SK-N-SH (cell line): ENCODE measurements around the gene GPR152. TPM values are rescaled to one million over a fixed set of nuclear protein-coding genes. Genes with fewer than 3 reads are reported as not detected.

Source experiments
- CTCF ChIA-PET: fragments of 300-600, 350-600 bp; formaldehyde crosslinking; extraction: SDS; loops from one replicate; lab custom pipeline; 2021; lab: Yijun Ruan, JAX
- POLR2A ChIA-PET: fragments of 350-600 bp; sonication (Branson Sonifier 250); formaldehyde crosslinking; extraction: SDS; loops from one replicate; lab custom pipeline; 2020; ENCODE audit warnings: antibody characterized with exemption, inconsistent platforms; lab: Yijun Ruan, JAX
- DNase-seq: peaks from one replicate; pipeline ENCODE4 v3.0.0; 2012
- H2AFZ ChIP-seq: fragments of 200-600 bp; sonication (generic); 2 replicates; pipeline ENCODE4 v1.8.1; 2016; ENCODE audit warnings: antibody characterized with exemption, mild to moderate bottlenecking, low read depth
- H3F3A ChIP-seq: fragments of 200-600 bp; sonication (generic); replicated peaks from 2 replicates; pipeline ENCODE3; 2016; ENCODE audit warnings: antibody characterized with exemption, mild to moderate bottlenecking; ENCODE audit not compliant: insufficient read depth
- H3K27ac ChIP-seq, 2 experiments: fragments of 200-500 bp in 1 of 2; fragments of 200-600 bp in 1 of 2; sonication (Bioruptor generic) in 1 of 2; sonication (generic), shearing (Covaris generic) in 1 of 2; 2 replicates each; pipeline versions ENCODE4 v1.5.1 to v1.6.1; 2014 to 2016; ENCODE audit warnings: low read depth in 2 of 2, inconsistent platforms in 1 of 2, low read length in 1 of 2, mild to moderate bottlenecking in 1 of 2, mixed read lengths in 1 of 2
- H3K27me3 ChIP-seq: fragments of 200-600 bp; sonication (generic), shearing (Covaris generic); 2 replicates; pipeline ENCODE4 v1.6.1; 2016; ENCODE audit warnings: mixed run types; ENCODE audit not compliant: insufficient read depth
- H3K36me3 ChIP-seq, 2 experiments: fragments of 200-500 bp in 1 of 2; fragments of 200-600 bp in 1 of 2; sonication (Bioruptor generic) in 1 of 2; sonication (generic) in 1 of 2; replicated peaks in 1 of 2; 2 replicates each; pipeline versions ENCODE3 to v1.5.1; 2014 to 2016; ENCODE audit warnings: low read length in 1 of 2, mild to moderate bottlenecking in 1 of 2; ENCODE audit not compliant: insufficient read depth in 2 of 2, control insufficient read depth in 1 of 2
- H3K4me1 ChIP-seq, 2 experiments: fragments of 200-500 bp in 1 of 2; fragments of 200-600 bp in 1 of 2; sonication (Bioruptor generic) in 1 of 2; sonication (generic), shearing (Covaris generic) in 1 of 2; 2 replicates each; pipeline versions ENCODE4 v1.5.1 to v1.6.1; 2014 to 2016; ENCODE audit warnings: low read depth in 1 of 2, low read length in 1 of 2, mixed run types in 1 of 2; ENCODE audit not compliant: insufficient read depth in 2 of 2, control insufficient read depth in 1 of 2
- H3K4me2 ChIP-seq: fragments of 200-600 bp; sonication (generic), shearing (Covaris generic); 2 replicates; pipeline ENCODE4 v1.6.1; 2017; ENCODE audit warnings: mixed run types
- H3K4me3 ChIP-seq, 2 experiments: fragments of 200-500 bp in 1 of 2; fragments of 200-600 bp in 1 of 2; sonication (Bioruptor generic) in 1 of 2; sonication (generic), shearing (Covaris generic) in 1 of 2; 2 replicates each; pipeline versions ENCODE4 v1.5.1 to v1.8.1; 2014 to 2016; ENCODE audit warnings: low read depth in 2 of 2, inconsistent platforms in 1 of 2, low read length in 1 of 2, mild to moderate bottlenecking in 1 of 2, mixed read lengths in 1 of 2, moderate library complexity in 1 of 2
- H3K79me2 ChIP-seq: fragments of 200-600 bp; sonication (generic); 2 replicates; pipeline ENCODE4 v1.8.1; 2017; ENCODE audit warnings: mild to moderate bottlenecking; ENCODE audit not compliant: insufficient read depth
- H3K9ac ChIP-seq: fragments of 200-600 bp; sonication (generic); 2 replicates; pipeline ENCODE4 v1.6.1; 2017; ENCODE audit warnings: mixed run types
- H3K9me2 ChIP-seq: fragments of 200-600 bp; sonication (generic); 2 replicates; pipeline ENCODE4 v1.6.1; 2017; ENCODE audit warnings: mixed run types
- H3K9me3 ChIP-seq: fragments of 200-600 bp; sonication (generic); 2 replicates; pipeline ENCODE4 v1.6.1; 2017; ENCODE audit warnings: mixed run types, mild to moderate bottlenecking, moderate library complexity
- H4K20me1 ChIP-seq: fragments of 200-600 bp; sonication (generic); 2 replicates; pipeline ENCODE4 v1.6.1; 2017; ENCODE audit warnings: mild to moderate bottlenecking, mixed run types; ENCODE audit not compliant: insufficient read depth
- CHD2 ChIP-seq: fragments of 150-350 bp; IDR thresholded peaks from 2 replicates; pipeline ENCODE4 v1.6.1; 2018; ENCODE audit warnings: low read length; ENCODE audit not compliant: partially characterized antibody
- EZH2phosphoT487 ChIP-seq: fragments of 200-600 bp; sonication (generic); IDR thresholded peaks from 2 replicates; pipeline ENCODE4 v1.6.1; 2017; ENCODE audit warnings: low read depth, mixed run types, mild to moderate bottlenecking, antibody characterized with exemption, moderate library complexity, borderline replicate concordance
- FOXM1 ChIP-seq: IDR thresholded peaks from 2 replicates; pipeline ENCODE4 v1.4.0; 2012; ENCODE audit warnings: low read depth, mild to moderate bottlenecking
- IRF3 ChIP-seq: fragments of 150-350 bp; IDR thresholded peaks from 2 replicates; pipeline ENCODE4 v1.6.1; 2016; ENCODE audit warnings: mild to moderate bottlenecking, low read depth, low read length
- MEF2A ChIP-seq: IDR thresholded peaks from 2 replicates; pipeline ENCODE4 v1.4.0; 2012; ENCODE audit warnings: low read depth, borderline replicate concordance
- MXI1 ChIP-seq: IDR thresholded peaks from 2 replicates; pipeline ENCODE4 v1.6.1; 2012; ENCODE audit warnings: mild to moderate bottlenecking, low read depth, low read length, improper control_type of control experiment
- NRF1 ChIP-seq: IDR thresholded peaks from 2 replicates; pipeline ENCODE4 v1.6.1; 2012; ENCODE audit warnings: low read depth, mild to moderate bottlenecking, low read length
- RCOR1 ChIP-seq: fragments of 150-350 bp; IDR thresholded peaks from 2 replicates; pipeline ENCODE4 v1.6.1; 2017; ENCODE audit warnings: antibody characterized with exemption, low read length
- REST ChIP-seq: IDR thresholded peaks from 2 replicates; pipeline ENCODE4 v1.6.1; 2012; ENCODE audit warnings: mild to moderate bottlenecking, low read depth, low read length, moderate library complexity
- RXRA ChIP-seq: IDR thresholded peaks from 2 replicates; pipeline ENCODE4 v1.4.0; 2012; ENCODE audit warnings: low read depth, mild to moderate bottlenecking, borderline replicate concordance
- SMC3 ChIP-seq: IDR thresholded peaks from 2 replicates; pipeline ENCODE4 v1.6.1; 2012; ENCODE audit warnings: low read depth, low read length, improper control_type of control experiment
- USF1 ChIP-seq: IDR thresholded peaks from 2 replicates; pipeline ENCODE4 v1.4.0; 2012; ENCODE audit warnings: low read depth, borderline replicate concordance
- ZBTB33 ChIP-seq: IDR thresholded peaks from 2 replicates; pipeline ENCODE4 v1.4.0; 2012; ENCODE audit warnings: low read depth, borderline replicate concordance
- WGBS: methylation state at CpG from one replicate; pipeline ENCODE4 v1.1.6; 2017; ENCODE audit warnings: low lambda C conversion rate; 5-methylcytosine and 5-hydroxymethylcytosine counted together
- polyA plus RNA-seq, 3 experiments: library from polyadenylated mRNA; depleted of rRNA; stranded (reverse); fragments of >200 nt; gene quantifications; 2 replicates each; pipeline ENCODE4 v1.2.3, GENCODE V29; 2012

The GPR152 gene
- polyA plus RNA-seq, 1 of the 3 experiments (the other 2 are of a cell fraction): not detected

- Histone ChIP-seq H3K9me2 (no peaks in the 10 kb centered on the region), H3K4me2 (no peak overlapping the region), H4K20me1 (no peaks in the 10 kb centered on the region), H3K4me3 (no peak overlapping the region), H3K79me2 (peaks cover 8% of the 10 kb centered on the region), H3K27me3 (no peaks in the 10 kb centered on the region), H3K27ac (no peak overlapping the region), H3F3A (no peaks in the 10 kb centered on the region), H3K9me3 (no peaks in the 10 kb centered on the region), H3K4me1 (peaks cover 5 to 12% of the 10 kb centered on the region in 2 experiments; a peak in 2 of 4 replicates), H3K9ac (no peak overlapping the region), H2AFZ (no peak overlapping the region), H3K36me3 (no peaks in the 10 kb centered on the region)
- ChIA-PET CTCF (interaction anchor here (0.7 to 1.7 kb wide), 2 partner anchors 23 to 41 kb away, joined by 3 to 9 read pairs; partner anchors contain the start of gene PPP1CA), POLR2A (interaction anchor here (1.4 kb wide), 1 partner anchor 22 kb away, joined by 4 read pairs; the partner anchor contains the start of gene PPP1CA)
- no peak for TF ChIP-seq MEF2A
- TF ChIP-seq MXI1: no peak
- TF ChIP-seq RXRA: no peak
- no peak for TF ChIP-seq EZH2phosphoT487
- TF ChIP-seq SMC3: no peak
- no peak for TF ChIP-seq RCOR1
- TF ChIP-seq CHD2: no peak
- no peak for TF ChIP-seq NRF1
- TF ChIP-seq IRF3: no peak
- no peak for DNase-seq
- WGBS: 82% methylated on average over 11 of the region's 34 CpGs
These were observed 28.5 kb downstream of the GPR152 start for GRCh38 chr11:67423891-67424613.

GRCh38 chr11:67423466-67423865 is 29.1 kb downstream of the GPR152 start:
- ChIA-PET CTCF (interaction anchor here (1.1 to 1.7 kb wide), 2 partner anchors 22 kb away, joined by 6 to 9 read pairs; partner anchors contain the start of gene PPP1CA), POLR2A (interaction anchor here (1.4 kb wide), 1 partner anchor 22 kb away, joined by 4 read pairs; the partner anchor contains the start of gene PPP1CA)
- H3K9me3 ChIP-seq: no peaks in the 10 kb centered on the region
- H3K27me3 ChIP-seq: no peaks in the 10 kb centered on the region
- peaks cover 5 to 8% of the 10 kb centered on the region in 2 experiments; a peak in 2 of 4 replicates for H3K4me1 ChIP-seq
- H3K4me2 ChIP-seq: no peak overlapping the region
- WGBS: 88% methylated on average over 7 of the region's 13 CpGs
- H3K79me2 ChIP-seq: peaks cover 2% of the 10 kb centered on the region
- H3K36me3 ChIP-seq: no peaks in the 10 kb centered on the region
- no peak for TF ChIP-seq IRF3
- no peak for TF ChIP-seq USF1
- TF ChIP-seq ZBTB33: no peak
- no peak for TF ChIP-seq FOXM1
- no peak for TF ChIP-seq REST
- TF ChIP-seq MXI1: no peak
- TF ChIP-seq RCOR1: no peak
- no peak overlapping the region for H3K9ac ChIP-seq
- no peak overlapping the region for H3K27ac ChIP-seq
- no peaks in the 10 kb centered on the region for H3F3A ChIP-seq
- H4K20me1 ChIP-seq: no peaks in the 10 kb centered on the region
- H3K9me2 ChIP-seq: no peaks in the 10 kb centered on the region
- DNase-seq: no peak
- H2AFZ ChIP-seq: no peak overlapping the region
- H3K4me3 ChIP-seq: no peak overlapping the region
